Omental fat pad (tissue), 4 donors: ENCODE measurements around the gene FBLIM1. TPM values are rescaled to one million over a fixed set of nuclear protein-coding genes. Genes with fewer than 3 reads are reported as not detected.

Experiments
- ATAC-seq: fragments of 150-250 bp; one replicate; pipeline ENCODE4 v1.9.1; 2016; ENCODE audit warnings: mild to moderate bottlenecking, moderate library complexity; ENCODE audit not compliant: low FRiP score
- DNase-seq: peaks from one replicate; pipeline ENCODE4 v3.0.0-alpha.2; 2019; ENCODE audit warnings: low spot score
- total RNA-seq, 4 donors: library from RNA; depleted of rRNA; stranded (reverse); fragments of >200 nt; gene quantifications; one replicate each; pipeline ENCODE4 v1.1.0, GENCODE V29; 2016
- TF ChIP-seq, protein P1 (sequence below), 3 donors: fragments of 450-650 bp; IDR thresholded peaks; one replicate each; pipeline ENCODE4 v1.5.1; 2016 to 2017; ENCODE audit warnings: antibody characterized with exemption in 3 of 3, mild to moderate bottlenecking in 3 of 3, moderate library complexity in 2 of 3

The FBLIM1 gene
- total RNA-seq, 4 donors from 2014 or later = 10.4 to 34.0 (median 17.4) TPM

DNA sequence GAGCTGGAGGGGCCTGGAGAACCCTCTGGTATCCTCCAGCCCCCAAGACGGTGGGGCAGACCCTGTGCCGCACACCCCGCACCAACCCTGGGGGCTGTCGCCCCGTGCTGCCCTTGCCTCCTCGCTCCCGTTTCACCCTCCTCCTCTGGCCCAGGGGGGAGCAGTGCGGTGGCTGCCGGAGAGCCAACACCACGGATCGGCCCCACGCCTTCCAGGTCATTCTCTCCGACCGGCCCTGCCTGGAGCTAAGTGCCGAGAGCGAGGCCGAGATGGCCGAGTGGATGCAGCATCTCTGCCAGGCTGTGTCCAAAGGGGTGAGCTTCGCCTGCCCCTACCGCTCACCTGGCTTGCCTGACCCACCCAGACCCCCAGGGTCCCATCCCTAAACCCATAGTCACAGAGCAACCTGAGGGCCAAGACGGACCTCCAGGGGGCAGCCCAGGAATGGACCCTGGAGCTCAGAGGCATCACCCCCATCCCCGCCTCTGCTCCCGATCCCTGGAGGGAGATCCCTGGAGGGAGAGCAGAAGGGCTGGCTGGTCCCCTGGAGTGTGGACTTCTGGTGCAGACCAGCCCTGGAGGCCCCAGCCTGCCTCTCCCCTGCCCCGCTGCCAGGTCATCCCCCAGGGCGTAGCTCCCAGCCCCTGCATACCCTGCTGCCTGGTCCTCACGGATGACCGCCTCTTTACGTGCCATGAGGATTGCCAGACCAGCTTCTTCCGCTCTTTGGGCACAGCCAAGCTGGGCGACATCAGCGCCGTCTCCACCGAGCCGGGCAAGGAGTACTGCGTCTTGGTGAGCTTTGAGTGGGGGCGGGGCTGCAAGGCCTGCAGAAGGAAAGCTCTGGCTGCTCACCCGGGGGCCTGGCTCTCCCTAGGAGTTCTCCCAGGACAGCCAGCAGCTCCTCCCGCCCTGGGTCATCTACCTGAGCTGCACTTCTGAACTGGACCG, 26.6 kb upstream of the FBLIM1 start:
- TF ChIP-seq, protein P1, sequence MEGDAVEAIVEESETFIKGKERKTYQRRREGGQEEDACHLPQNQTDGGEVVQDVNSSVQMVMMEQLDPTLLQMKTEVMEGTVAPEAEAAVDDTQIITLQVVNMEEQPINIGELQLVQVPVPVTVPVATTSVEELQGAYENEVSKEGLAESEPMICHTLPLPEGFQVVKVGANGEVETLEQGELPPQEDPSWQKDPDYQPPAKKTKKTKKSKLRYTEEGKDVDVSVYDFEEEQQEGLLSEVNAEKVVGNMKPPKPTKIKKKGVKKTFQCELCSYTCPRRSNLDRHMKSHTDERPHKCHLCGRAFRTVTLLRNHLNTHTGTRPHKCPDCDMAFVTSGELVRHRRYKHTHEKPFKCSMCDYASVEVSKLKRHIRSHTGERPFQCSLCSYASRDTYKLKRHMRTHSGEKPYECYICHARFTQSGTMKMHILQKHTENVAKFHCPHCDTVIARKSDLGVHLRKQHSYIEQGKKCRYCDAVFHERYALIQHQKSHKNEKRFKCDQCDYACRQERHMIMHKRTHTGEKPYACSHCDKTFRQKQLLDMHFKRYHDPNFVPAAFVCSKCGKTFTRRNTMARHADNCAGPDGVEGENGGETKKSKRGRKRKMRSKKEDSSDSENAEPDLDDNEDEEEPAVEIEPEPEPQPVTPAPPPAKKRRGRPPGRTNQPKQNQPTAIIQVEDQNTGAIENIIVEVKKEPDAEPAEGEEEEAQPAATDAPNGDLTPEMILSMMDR (IDR thresholded peaks at IDR 0.05) = no peak
- DNase-seq = no peak

GRCh38 chr1:15732686-15733081, 25.9 kb upstream of the FBLIM1 start:
- ATAC-seq (no peak), DNase-seq (no peak)
- TF ChIP-seq, protein P1 (IDR thresholded peaks at IDR 0.05) = no peak

More for the DNA sequence above, 26.6 kb upstream of the FBLIM1 start:
- no peak for ATAC-seq

- ATAC-seq (no peak), DNase-seq (no peak)
- TF ChIP-seq, protein P1 (IDR thresholded peaks at IDR 0.05) = no peak
Observed at GRCh38 chr1:15733218-15733725, 25.3 kb upstream of the FBLIM1 start.

GRCh38 chr1:15733726-15734226, 24.8 kb upstream of the FBLIM1 start:
- TF ChIP-seq, protein P1 (IDR thresholded peaks at IDR 0.05) = no peak
- ATAC-seq (no peak), DNase-seq (no peak)

GRCh38 chr1:15734296-15734695, 24.3 kb upstream of the FBLIM1 start:
- DNase-seq (no peak), ATAC-seq (no peak)
- TF ChIP-seq, protein P1 (IDR thresholded peaks at IDR 0.05) = no peak

DNA sequence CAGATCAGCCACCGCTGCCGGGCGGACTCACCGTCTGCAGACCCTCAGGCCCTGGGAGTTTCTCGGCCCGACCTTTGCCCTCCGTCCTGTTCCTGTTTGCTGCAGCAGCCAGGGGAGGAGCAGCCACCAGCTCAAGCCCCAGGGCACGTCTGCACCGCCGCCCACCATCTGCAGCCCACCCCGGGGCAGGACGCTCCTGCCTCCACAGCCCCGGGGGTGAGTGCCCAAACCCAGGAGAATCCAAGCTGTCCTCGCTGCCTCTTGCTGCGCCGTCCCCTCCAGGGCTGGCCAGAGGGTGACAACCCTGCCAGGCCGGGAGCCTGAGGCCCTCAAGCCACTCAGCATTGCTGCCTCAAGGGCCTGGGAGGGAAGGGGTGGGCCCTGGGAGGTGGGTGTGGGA, 23.7 kb upstream of the FBLIM1 start:
- TF ChIP-seq, protein P1 (IDR thresholded peaks at IDR 0.05) = no peak
- DNase-seq = no peak
- no peak for ATAC-seq
